ENCODE measurements around the gene PRKAR1B.

PRKAR1B gene

GRCh38 chr7:768881-769504 lies 41.9 kb upstream of the PRKAR1B start:
- Histone ChIP-seq H3K27ac (ENCODE audit: low read depth, low read length) (no peak overlapping the region), H3K27me3 (ENCODE audit: control insufficient read depth, insufficient read depth, low read length) (no peaks in the 10 kb centered on the region), H3K4me3 (ENCODE audit: low read depth, low read length) (no peak overlapping the region), H3K9ac (ENCODE audit: low read length) (no peak overlapping the region), H3K4me1 (ENCODE audit: control insufficient read depth, insufficient read depth, low read length) (no peaks in the 10 kb centered on the region), H3K36me3 (ENCODE audit: control insufficient read depth, insufficient read depth, low read length) (peaks cover 66% of the 10 kb centered on the region), H3K9me3 (ENCODE audit: control insufficient read depth, insufficient read depth, low read depth, low read length) (no peaks in the 10 kb centered on the region)

- no peak overlapping the region for H3K9ac ChIP-seq (ENCODE audit: low read length)
- H3K9me3 ChIP-seq (ENCODE audit: control insufficient read depth, insufficient read depth, low read depth, low read length): no peaks in the 10 kb centered on the region
- H3K4me1 ChIP-seq (ENCODE audit: control insufficient read depth, insufficient read depth, low read length): no peaks in the 10 kb centered on the region
- peaks cover 73% of the 10 kb centered on the region for H3K36me3 ChIP-seq (ENCODE audit: control insufficient read depth, insufficient read depth, low read length)
- no peaks in the 10 kb centered on the region for H3K27me3 ChIP-seq (ENCODE audit: control insufficient read depth, insufficient read depth, low read length)
- H3K27ac ChIP-seq (ENCODE audit: low read depth, low read length): no peak overlapping the region
- no peak overlapping the region for H3K4me3 ChIP-seq (ENCODE audit: low read depth, low read length)
Observed at GRCh38 chr7:767941-768731, 41.1 kb upstream of the PRKAR1B start.

- Histone ChIP-seq H3K36me3 (ENCODE audit: control insufficient read depth, insufficient read depth, low read length) (peaks cover 76% of the 10 kb centered on the region), H3K27ac (ENCODE audit: low read depth, low read length) (no peak overlapping the region), H3K9ac (ENCODE audit: low read length) (no peak overlapping the region)
Observed at GRCh38 chr7:767580-767940, 40.5 kb upstream of the PRKAR1B start.

GRCh38 chr7:765383-765782 lies 38.3 kb upstream of the PRKAR1B start:
- Histone ChIP-seq H3K4me1 (ENCODE audit: control insufficient read depth, insufficient read depth, low read length) (no peaks in the 10 kb centered on the region), H3K36me3 (ENCODE audit: control insufficient read depth, insufficient read depth, low read length) (peaks cover 81% of the 10 kb centered on the region), H3K9ac (ENCODE audit: low read length) (no peak overlapping the region), H3K9me3 (ENCODE audit: control insufficient read depth, insufficient read depth, low read depth, low read length) (no peaks in the 10 kb centered on the region), H3K4me3 (ENCODE audit: low read depth, low read length) (no peak overlapping the region), H3K27me3 (ENCODE audit: control insufficient read depth, insufficient read depth, low read length) (no peaks in the 10 kb centered on the region), H3K27ac (ENCODE audit: low read depth, low read length) (no peak overlapping the region)

More at GRCh38 chr7:767580-767940, 40.5 kb upstream of the PRKAR1B start:
- Histone ChIP-seq H3K9me3 (ENCODE audit: control insufficient read depth, insufficient read depth, low read depth, low read length) (no peaks in the 10 kb centered on the region), H3K27me3 (ENCODE audit: control insufficient read depth, insufficient read depth, low read length) (no peaks in the 10 kb centered on the region), H3K4me3 (ENCODE audit: low read depth, low read length) (no peak overlapping the region), H3K4me1 (ENCODE audit: control insufficient read depth, insufficient read depth, low read length) (no peaks in the 10 kb centered on the region)

DNA sequence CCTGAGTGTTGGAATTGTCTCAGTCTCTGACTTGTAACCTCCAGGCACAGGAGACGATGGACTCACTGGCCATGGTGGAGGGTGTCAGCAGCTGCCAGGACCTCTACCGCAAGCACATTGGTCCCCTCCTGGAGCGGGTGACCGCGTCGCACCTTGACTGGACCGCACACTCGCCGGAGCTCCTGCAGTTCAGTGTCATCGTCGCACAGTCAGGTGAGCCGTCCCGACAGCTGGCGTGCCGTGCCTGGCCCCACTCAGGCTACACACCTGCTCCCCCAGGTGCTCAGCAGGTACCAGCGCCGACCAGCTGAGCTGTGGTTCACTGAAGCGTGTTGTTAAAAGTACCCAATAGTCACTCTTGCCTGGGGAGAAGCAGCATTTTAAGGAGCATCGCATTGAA lies 36.7 kb upstream of the PRKAR1B start:
- Histone ChIP-seq H3K9me3 (ENCODE audit: control insufficient read depth, insufficient read depth, low read depth, low read length) (no peaks in the 10 kb centered on the region), H3K4me1 (ENCODE audit: control insufficient read depth, insufficient read depth, low read length) (no peaks in the 10 kb centered on the region), H3K27ac (ENCODE audit: low read depth, low read length) (no peak overlapping the region), H3K36me3 (ENCODE audit: control insufficient read depth, insufficient read depth, low read length) (peaks cover 92% of the 10 kb centered on the region), H3K27me3 (ENCODE audit: control insufficient read depth, insufficient read depth, low read length) (no peaks in the 10 kb centered on the region), H3K9ac (ENCODE audit: low read length) (no peak overlapping the region), H3K4me3 (ENCODE audit: low read depth, low read length) (no peak overlapping the region)

GRCh38 chr7:762885-763284 lies 35.8 kb upstream of the PRKAR1B start:
- Histone ChIP-seq H3K9me3 (ENCODE audit: control insufficient read depth, insufficient read depth, low read depth, low read length) (no peaks in the 10 kb centered on the region), H3K27me3 (ENCODE audit: control insufficient read depth, insufficient read depth, low read length) (no peaks in the 10 kb centered on the region), H3K4me1 (ENCODE audit: control insufficient read depth, insufficient read depth, low read length) (no peaks in the 10 kb centered on the region), H3K4me3 (ENCODE audit: low read depth, low read length) (no peak overlapping the region), H3K36me3 (ENCODE audit: control insufficient read depth, insufficient read depth, low read length) (peaks cover 89% of the 10 kb centered on the region), H3K27ac (ENCODE audit: low read depth, low read length) (no peak overlapping the region), H3K9ac (ENCODE audit: low read length) (no peak overlapping the region)

GRCh38 chr7:761631-762030 lies 34.5 kb upstream of the PRKAR1B start:
- Histone ChIP-seq H3K4me1 (ENCODE audit: control insufficient read depth, insufficient read depth, low read length) (no peaks in the 10 kb centered on the region), H3K9ac (ENCODE audit: low read length) (no peak overlapping the region), H3K27me3 (ENCODE audit: control insufficient read depth, insufficient read depth, low read length) (no peaks in the 10 kb centered on the region), H3K27ac (ENCODE audit: low read depth, low read length) (no peak overlapping the region), H3K9me3 (ENCODE audit: control insufficient read depth, insufficient read depth, low read depth, low read length) (no peaks in the 10 kb centered on the region), H3K4me3 (ENCODE audit: low read depth, low read length) (no peak overlapping the region), H3K36me3 (ENCODE audit: control insufficient read depth, insufficient read depth, low read length) (peaks cover 92% of the 10 kb centered on the region)

- H3K27ac ChIP-seq (ENCODE audit: low read depth, low read length): no peak overlapping the region
- no peak overlapping the region for H3K9ac ChIP-seq (ENCODE audit: low read length)
- H3K4me1 ChIP-seq (ENCODE audit: control insufficient read depth, insufficient read depth, low read length): no peaks in the 10 kb centered on the region
- H3K9me3 ChIP-seq (ENCODE audit: control insufficient read depth, insufficient read depth, low read depth, low read length): no peaks in the 10 kb centered on the region
- H3K27me3 ChIP-seq (ENCODE audit: control insufficient read depth, insufficient read depth, low read length): no peaks in the 10 kb centered on the region
- peaks cover 94% of the 10 kb centered on the region for H3K36me3 ChIP-seq (ENCODE audit: control insufficient read depth, insufficient read depth, low read length)
- no peak overlapping the region for H3K4me3 ChIP-seq (ENCODE audit: low read depth, low read length)
Observed at GRCh38 chr7:761101-761500, 34.0 kb upstream of the PRKAR1B start.

DNA sequence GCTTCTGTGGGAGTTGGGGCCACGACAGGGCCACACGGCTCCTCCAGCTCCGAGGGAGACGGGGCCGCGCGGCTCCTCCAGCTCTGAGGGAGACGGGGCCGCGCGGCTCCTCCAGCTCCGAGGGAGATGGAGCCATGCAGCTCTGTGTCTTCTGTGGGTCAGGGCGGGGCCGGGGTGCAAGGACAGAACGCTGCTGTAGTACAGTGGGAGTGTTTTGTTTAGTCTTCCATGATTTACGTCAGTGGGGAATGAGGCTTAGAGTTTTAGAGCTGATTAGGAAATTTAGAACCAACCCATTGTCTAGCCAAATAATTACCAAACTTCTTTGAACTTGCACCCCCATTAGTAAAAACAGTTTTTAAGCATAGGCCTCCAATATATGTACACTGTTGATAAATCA lies 32.9 kb upstream of the PRKAR1B start:
- H3K27me3 ChIP-seq (ENCODE audit: control insufficient read depth, insufficient read depth, low read length): no peaks in the 10 kb centered on the region
- H3K4me3 ChIP-seq (ENCODE audit: low read depth, low read length): no peak overlapping the region
- H3K9ac ChIP-seq (ENCODE audit: low read length): no peak overlapping the region
- peaks cover 94% of the 10 kb centered on the region for H3K36me3 ChIP-seq (ENCODE audit: control insufficient read depth, insufficient read depth, low read length)
- no peaks in the 10 kb centered on the region for H3K4me1 ChIP-seq (ENCODE audit: control insufficient read depth, insufficient read depth, low read length)
- H3K27ac ChIP-seq (ENCODE audit: low read depth, low read length): no peak overlapping the region
- no peaks in the 10 kb centered on the region for H3K9me3 ChIP-seq (ENCODE audit: control insufficient read depth, insufficient read depth, low read depth, low read length)

DNA sequence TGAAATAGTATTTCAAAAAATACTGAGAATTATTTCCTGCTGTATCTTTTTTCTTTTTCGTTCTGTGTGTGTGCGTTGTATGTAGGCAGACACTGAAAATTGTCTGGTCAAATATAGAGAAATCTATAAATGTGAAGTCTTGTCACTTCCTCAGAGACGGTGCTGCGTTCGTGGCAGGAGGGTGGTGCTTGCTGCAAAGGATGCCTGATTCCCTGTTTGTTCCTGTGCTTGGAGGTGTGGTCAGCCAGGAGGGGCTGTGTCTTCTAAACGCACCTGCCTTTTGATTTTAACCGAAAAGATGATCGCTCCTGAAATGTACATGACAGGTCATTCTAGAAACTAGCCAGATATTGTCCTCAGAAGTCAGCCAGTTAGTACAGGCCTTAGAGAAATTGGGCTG lies 32.5 kb upstream of the PRKAR1B start:
- Histone ChIP-seq H3K9me3 (ENCODE audit: control insufficient read depth, insufficient read depth, low read depth, low read length) (no peaks in the 10 kb centered on the region), H3K4me3 (ENCODE audit: low read depth, low read length) (no peak overlapping the region), H3K27me3 (ENCODE audit: control insufficient read depth, insufficient read depth, low read length) (no peaks in the 10 kb centered on the region), H3K27ac (ENCODE audit: low read depth, low read length) (no peak overlapping the region), H3K36me3 (ENCODE audit: control insufficient read depth, insufficient read depth, low read length) (peaks cover 94% of the 10 kb centered on the region), H3K4me1 (ENCODE audit: control insufficient read depth, insufficient read depth, low read length) (no peaks in the 10 kb centered on the region), H3K9ac (ENCODE audit: low read length) (no peak overlapping the region)

- Histone ChIP-seq H3K4me1 (ENCODE audit: control insufficient read depth, insufficient read depth, low read length) (no peaks in the 10 kb centered on the region), H3K27me3 (ENCODE audit: control insufficient read depth, insufficient read depth, low read length) (no peaks in the 10 kb centered on the region), H3K4me3 (ENCODE audit: low read depth, low read length) (no peak overlapping the region), H3K27ac (ENCODE audit: low read depth, low read length) (no peak overlapping the region), H3K9me3 (ENCODE audit: control insufficient read depth, insufficient read depth, low read depth, low read length) (no peaks in the 10 kb centered on the region), H3K9ac (ENCODE audit: low read length) (no peak overlapping the region), H3K36me3 (ENCODE audit: control insufficient read depth, insufficient read depth, low read length) (peaks cover 94% of the 10 kb centered on the region)
Observed at GRCh38 chr7:757741-758163, 30.7 kb upstream of the PRKAR1B start.

All from HUES6 (cell line).